GM18499 (cell line): ENCODE measurements around the gene GAB1.
A peak's percentile ranks its signal among the peaks of the same experiment; 100 is the strongest.

Experiments
- ATAC-seq: cut with Tn5 transposase; IDR thresholded peaks from one replicate; pipeline ENCODE4 v1.9.1; 2021; ENCODE audit warnings: moderate number of reproducible peaks; ENCODE audit not compliant: insufficient read depth, unreplicated experiment

GAB1 gene

DNA sequence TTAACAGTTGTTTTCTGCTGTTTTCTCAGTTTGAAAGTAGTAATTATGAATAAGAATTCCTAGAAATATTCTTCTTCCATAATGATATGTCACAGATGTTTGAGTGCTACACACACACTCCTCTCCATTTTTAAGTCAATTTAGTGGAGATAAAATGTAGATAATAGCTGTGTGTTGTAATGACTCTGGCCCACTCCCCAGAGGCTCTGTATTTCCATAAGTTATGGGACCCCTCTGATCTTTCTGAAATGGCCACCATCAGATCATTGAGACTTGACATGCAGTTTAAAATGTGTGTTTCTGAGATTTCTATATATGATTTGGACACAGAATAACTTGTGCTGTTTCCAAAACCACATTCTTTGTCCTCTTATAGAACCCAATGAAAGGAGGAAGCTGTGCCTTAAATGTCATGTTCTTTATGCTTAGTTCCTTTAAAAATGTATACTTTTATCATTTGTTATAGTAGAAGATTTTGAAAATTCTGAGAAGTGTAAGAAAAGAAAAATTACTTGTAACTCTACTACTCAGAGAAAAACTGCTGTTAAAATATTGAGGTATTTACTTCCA, 46.4 kb downstream of the GAB1 start:
- no peak for ATAC-seq

- ATAC-seq, result no peak
Measured at GRCh38 chr4:143384381-143384994, 47.8 kb downstream of the GAB1 start.

- no peak for ATAC-seq
Measured at GRCh38 chr4:143386812-143387211, 50.1 kb downstream of the GAB1 start.

- ATAC-seq, result no peak
Measured at GRCh38 chr4:143389579-143390195, 53.0 kb downstream of the GAB1 start.

DNA sequence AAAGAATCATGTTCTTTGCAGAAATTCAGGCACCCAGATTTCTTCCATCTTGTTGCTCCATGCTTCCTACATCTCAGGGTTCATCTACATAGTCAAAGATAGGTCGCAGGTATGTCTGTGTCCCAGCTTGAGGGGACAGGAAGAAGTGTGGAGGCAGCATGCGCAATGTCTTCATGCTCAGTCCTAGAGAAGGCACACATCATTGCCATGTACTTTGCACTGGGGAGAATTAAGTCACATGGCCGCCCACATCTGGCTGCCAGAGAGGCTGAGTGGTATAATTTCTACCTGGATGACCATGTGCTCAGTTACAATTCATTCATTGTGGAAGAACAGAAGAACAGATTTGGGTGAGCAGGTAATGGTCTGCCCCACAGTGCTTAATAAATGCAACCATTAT, 54.1 kb downstream of the GAB1 start:
- no peak for ATAC-seq

GRCh38 chr4:143391261-143391660, 54.6 kb downstream of the GAB1 start:
- ATAC-seq, result no peak

- no peak for ATAC-seq
Measured at GRCh38 chr4:143391895-143392294, 55.2 kb downstream of the GAB1 start.

- no peak for ATAC-seq
Measured at GRCh38 chr4:143393195-143393594, 56.5 kb downstream of the GAB1 start.

DNA sequence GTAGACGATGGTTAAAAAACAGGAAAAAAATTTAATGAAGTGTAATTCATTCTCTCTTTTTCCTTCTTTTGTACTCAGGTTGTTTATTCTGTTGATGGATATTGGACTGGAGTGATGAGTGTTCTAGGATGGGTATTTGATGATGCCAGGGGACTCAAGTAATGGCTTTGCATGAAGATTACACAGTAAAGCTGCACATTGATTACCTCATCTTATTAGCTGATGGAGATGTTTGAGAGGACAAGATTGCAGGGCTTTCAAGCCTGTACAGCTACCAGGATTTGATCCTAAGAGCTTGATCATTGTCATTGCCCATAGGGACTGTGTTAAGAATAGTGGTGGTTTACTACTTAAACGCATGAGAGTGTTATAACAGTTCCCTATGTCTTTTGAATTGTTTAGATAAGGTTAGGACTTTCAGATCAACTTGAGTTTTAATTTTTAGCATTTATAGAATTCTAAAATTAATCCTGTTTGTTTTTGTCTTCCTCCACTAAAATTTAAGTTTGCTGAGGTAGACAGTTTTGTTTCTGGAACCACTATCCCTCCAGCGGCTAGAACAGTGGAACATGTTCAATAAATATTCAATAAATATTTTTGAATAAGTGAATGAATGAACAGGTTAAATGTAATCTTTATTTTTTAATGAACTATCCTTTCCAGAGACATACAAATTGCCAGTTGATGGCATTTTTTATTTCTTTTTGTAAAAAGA, 58.2 kb downstream of the GAB1 start:
- no peak for ATAC-seq

DNA sequence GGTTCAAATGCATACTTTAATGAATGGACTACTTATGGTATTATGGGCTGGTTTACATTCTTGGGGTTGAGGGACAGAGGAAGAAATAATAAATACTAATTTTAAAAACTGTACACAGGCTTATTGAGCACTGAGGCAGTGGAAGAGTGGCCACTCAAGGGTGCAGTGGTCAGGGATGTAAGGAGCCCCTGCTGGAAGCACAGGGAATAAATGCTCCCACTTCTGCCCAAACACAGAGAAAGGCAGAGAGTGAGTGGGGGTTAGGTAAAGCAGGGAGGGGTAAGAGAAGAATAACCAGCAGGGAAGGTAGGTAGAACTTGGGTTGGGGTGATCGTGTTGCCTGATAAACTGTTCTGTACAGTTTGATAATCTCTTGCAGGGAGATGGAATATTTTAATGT, 60.0 kb downstream of the GAB1 start:
- no peak for ATAC-seq

DNA sequence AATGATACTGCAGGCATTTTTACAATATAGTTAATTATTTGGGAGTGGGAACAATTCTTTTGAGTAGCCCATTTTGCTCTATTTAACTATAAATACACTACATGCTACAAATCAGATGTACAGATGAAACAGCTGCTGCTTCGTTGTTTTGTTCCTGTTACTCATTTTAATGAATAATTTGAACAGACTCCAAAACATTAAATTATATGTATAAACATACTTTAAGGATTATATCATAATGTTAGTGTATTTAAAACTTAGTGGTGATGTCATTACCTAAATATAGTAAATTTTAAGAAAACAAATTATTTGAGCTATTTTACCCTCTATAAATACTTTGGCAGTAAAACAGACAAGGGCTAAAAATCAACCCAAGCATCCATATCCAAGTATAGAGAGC, 60.7 kb downstream of the GAB1 start:
- no peak for ATAC-seq

- ATAC-seq, result no peak
Measured at GRCh38 chr4:143397887-143398286, 61.2 kb downstream of the GAB1 start.

- ATAC-seq, result peak; percentile 56
Measured at GRCh38 chr4:143399113-143399949, 62.7 kb downstream of the GAB1 start.

GRCh38 chr4:143400082-143400481, 63.4 kb downstream of the GAB1 start:
- no peak for ATAC-seq

- ATAC-seq, result no peak
Measured at GRCh38 chr4:143402776-143403552, 66.3 kb downstream of the GAB1 start.

DNA sequence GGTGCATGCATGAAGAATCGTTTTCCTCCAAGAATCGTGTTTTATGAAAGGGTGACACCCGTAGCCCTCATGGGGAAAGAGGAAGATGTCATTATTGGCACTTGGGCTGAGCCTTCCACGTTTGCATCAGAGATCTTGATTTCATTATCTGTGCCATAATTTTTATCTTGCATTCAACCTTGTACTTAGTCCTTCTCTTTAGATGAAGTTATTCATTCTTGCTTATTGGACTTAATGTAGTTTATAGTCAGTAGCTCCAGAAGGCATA, 66.8 kb downstream of the GAB1 start:
- no peak for ATAC-seq

GRCh38 chr4:143404555-143404954, 67.9 kb downstream of the GAB1 start:
- peak; percentile 95 for ATAC-seq

GRCh38 chr4:143405075-143405730, 68.5 kb downstream of the GAB1 start:
- no peak for ATAC-seq

DNA sequence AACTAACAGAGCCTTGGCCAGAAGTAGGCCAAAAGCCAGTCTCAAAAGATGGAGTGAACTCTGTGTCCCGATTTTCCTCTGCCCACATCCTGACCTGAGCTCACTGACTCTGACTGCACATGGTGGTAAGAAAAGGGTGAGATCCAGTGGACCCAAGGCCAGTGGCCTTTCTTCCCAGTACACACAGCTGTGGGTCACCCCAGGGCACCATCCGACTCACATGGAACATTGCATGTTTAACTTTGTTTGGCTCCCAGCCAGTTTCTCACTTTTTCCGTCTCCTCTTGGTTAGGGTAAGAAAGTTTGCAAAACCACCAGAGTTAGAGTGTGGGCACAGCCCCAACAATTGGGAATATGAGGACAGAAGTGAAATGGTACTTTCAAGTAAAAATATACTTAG, 69.8 kb downstream of the GAB1 start:
- no peak for ATAC-seq

DNA sequence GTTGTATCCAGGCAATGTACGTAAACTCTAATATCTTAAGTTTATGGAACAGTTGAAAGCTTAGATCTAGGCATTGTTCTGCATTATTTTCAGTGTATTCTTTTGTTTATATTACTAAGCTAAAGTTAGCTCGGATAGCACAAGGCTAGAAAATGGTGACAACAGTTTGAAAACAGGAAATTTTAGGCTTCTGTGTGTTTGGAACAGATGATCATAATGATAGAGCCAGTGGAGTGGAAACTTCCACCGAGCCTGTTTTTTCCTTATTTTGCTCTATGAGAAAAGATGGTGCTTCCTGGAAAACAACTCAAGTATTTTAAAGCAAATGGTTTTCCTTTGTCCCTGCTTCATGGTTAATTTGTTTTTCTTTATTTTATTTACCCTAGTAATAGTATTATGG, 70.8 kb downstream of the GAB1 start:
- no peak for ATAC-seq
